OCI-LY7 (cell line): Measurements from ENCODE around the gene KIRREL3. TPM values are rescaled to one million over a fixed set of nuclear protein-coding genes. Genes with fewer than 3 reads are reported as not detected.

Source experiments
- BruUV-seq: library from RNA; stranded (reverse); fragments of 400-500 nt; replicated peaks from 2 replicates; lab custom pipeline; 2021; lab: Mats Ljungman, UMichigan
- CTCF ChIA-PET: fragments of 300-600 bp; sonication (Branson Sonifier 250); formaldehyde crosslinking; loops from one replicate; lab custom pipeline; 2022; ENCODE audit warnings: antibody characterized with exemption; ENCODE audit not compliant: unreplicated experiment; lab: Charles Lee
- POLR2A ChIA-PET: fragments of 300-600 bp; sonication (Branson Sonifier 250); formaldehyde crosslinking; loops from one replicate; lab custom pipeline; 2022; ENCODE audit warnings: antibody characterized with exemption; lab: Charles Lee
- DNase-seq: peaks from one replicate; pipeline ENCODE4 v3.0.0-alpha.2; 2015; ENCODE audit warnings: low spot score
- H2AFZ ChIP-seq: fragments of 200-600 bp; sonication (generic), shearing (Covaris generic); 2 replicates; pipeline ENCODE4 v1.6.1; 2014; ENCODE audit warnings: mild to moderate bottlenecking, antibody characterized with exemption, low read length, moderate library complexity
- H3K27ac ChIP-seq: fragments of 200-600 bp; sonication (generic); 2 replicates; pipeline ENCODE4 v1.5.1; 2014; ENCODE audit warnings: mixed run types, low read depth, mild to moderate bottlenecking, moderate library complexity, low read length, inconsistent platforms; ENCODE audit not compliant: poor library complexity, severe bottlenecking
- H3K36me3 ChIP-seq: fragments of 200-600 bp; sonication (generic); 2 replicates; pipeline ENCODE4 v1.6.1; 2014; ENCODE audit warnings: mild to moderate bottlenecking, antibody characterized with exemption, low read length, moderate library complexity, mixed read lengths; ENCODE audit not compliant: insufficient read depth
- H3K4me1 ChIP-seq: fragments of 200-600 bp; sonication (generic); 2 replicates; pipeline ENCODE4 v1.5.1; 2014; ENCODE audit warnings: mild to moderate bottlenecking, low read length; ENCODE audit not compliant: insufficient read depth, poor library complexity, severe bottlenecking
- H3K4me2 ChIP-seq: fragments of 200-600 bp; sonication (generic); 2 replicates; pipeline ENCODE4 v1.6.1; 2014; ENCODE audit warnings: mild to moderate bottlenecking, low read length
- H3K4me3 ChIP-seq: fragments of 200-600 bp; sonication (generic); 2 replicates; pipeline ENCODE4 v1.5.1; 2014; ENCODE audit warnings: mild to moderate bottlenecking, low read depth, low read length; ENCODE audit not compliant: poor library complexity, severe bottlenecking
- H3K79me2 ChIP-seq: fragments of 200-600 bp; sonication (generic); 2 replicates; pipeline ENCODE4 v1.6.1; 2016; ENCODE audit warnings: low read depth, mild to moderate bottlenecking, low read length, moderate library complexity, mixed read lengths; ENCODE audit not compliant: insufficient read depth
- H3K9me2 ChIP-seq: fragments of 200-600 bp; sonication (generic); 2 replicates; pipeline ENCODE4 v1.6.1; 2016; ENCODE audit warnings: mild to moderate bottlenecking, low read length, mixed read lengths; ENCODE audit not compliant: insufficient read depth
- H3K9me3 ChIP-seq: fragments of 200-600 bp; sonication (generic); 2 replicates; pipeline ENCODE4 v1.6.1; 2014; ENCODE audit warnings: mild to moderate bottlenecking, mixed run types, low read length, mixed read lengths
- H4K20me1 ChIP-seq: fragments of 200-600 bp; sonication (generic); 2 replicates; pipeline ENCODE4 v1.6.1; 2014; ENCODE audit warnings: mild to moderate bottlenecking, antibody characterized with exemption, low read length, moderate library complexity, mixed read lengths; ENCODE audit not compliant: insufficient read depth
- CTCF ChIP-seq: fragments of 200-600 bp; sonication (generic); conservative IDR thresholded peaks from 2 replicates; pipeline ENCODE4 v1.5.1; 2014; ENCODE audit warnings: mild to moderate bottlenecking, antibody characterized with exemption, low read length, moderate library complexity, mixed read lengths
- EZH2phosphoT487 ChIP-seq: fragments of 200-600 bp; sonication (generic); IDR thresholded peaks from 2 replicates; pipeline ENCODE4 v1.6.1; 2018; ENCODE audit warnings: low read depth, borderline replicate concordance, mild to moderate bottlenecking, mixed run types, antibody characterized with exemption, low read length, moderate library complexity, mixed read lengths
- intact Hi-C: fragments of 100-400 bp; cut with micrococcal nuclease; formaldehyde crosslinking; loops from one replicate; pipeline ENCODE4 v1.10.0; 2022; ENCODE audit not compliant: unreplicated experiment
- total RNA-seq, 2 experiments: library from RNA; depleted of rRNA in 1 of 2; stranded (reverse); fragments of >200 nt in 1 of 2; shearing (Covaris generic) in 1 of 2; gene quantifications; 2 replicates each; pipeline ENCODE4 v1.2.3, GENCODE V29; 2014 to 2022

Gene KIRREL3
- total RNA-seq, 2 experiments from 2014 or later: not detected

- TF ChIP-seq EZH2phosphoT487 (no peak), CTCF (no peak)
- H4K20me1 ChIP-seq: no peaks in the 10 kb centered on the region
- H3K79me2 ChIP-seq: no peaks in the 10 kb centered on the region
- H3K4me2 ChIP-seq: no peak overlapping the region
- intact Hi-C loops: no loop called here
- H3K27ac ChIP-seq: no peak overlapping the region
- no peak overlapping the region for H3K4me3 ChIP-seq
- ChIA-PET POLR2A (no interaction called here), CTCF (no interaction called here)
- H3K4me1 ChIP-seq: peaks cover 23% of the 10 kb centered on the region
- DNase-seq: no peak
- no peaks in the 10 kb centered on the region for H3K9me3 ChIP-seq
- no peaks in the 10 kb centered on the region for H3K9me2 ChIP-seq
- H2AFZ ChIP-seq: no peak overlapping the region
- peaks cover 3% of the 10 kb centered on the region for H3K36me3 ChIP-seq
- BruUV-seq: no TSS peak
Observed at GRCh38 chr11:126415128-126415527, 585.4 kb downstream of the KIRREL3 start.

DNA sequence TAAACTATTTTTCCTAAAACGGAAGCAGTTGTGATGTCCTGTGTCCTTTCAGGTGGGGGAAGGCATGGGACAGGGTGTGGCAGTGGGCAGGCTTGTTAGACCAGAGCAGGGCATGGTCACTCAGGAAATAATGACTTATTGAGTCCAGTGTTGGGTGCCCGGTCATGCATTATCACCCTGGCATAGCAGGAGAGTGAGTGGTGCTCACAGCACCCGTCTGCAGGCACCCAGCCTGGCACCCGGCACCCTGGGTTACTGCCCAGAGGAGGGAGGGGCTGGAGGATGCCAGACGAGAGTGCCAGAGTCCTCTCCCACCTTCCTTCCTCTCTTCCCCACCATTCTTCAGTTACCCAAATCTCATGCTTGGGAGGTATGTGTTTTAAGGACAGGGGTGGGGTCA lies 586.0 kb downstream of the KIRREL3 start:
- H3K9me3 ChIP-seq: no peaks in the 10 kb centered on the region
- ChIA-PET CTCF (no interaction called here), POLR2A (no interaction called here)
- DNase-seq: no peak
- H3K36me3 ChIP-seq: peaks cover 3% of the 10 kb centered on the region
- no peaks in the 10 kb centered on the region for H4K20me1 ChIP-seq
- H3K27ac ChIP-seq: no peak overlapping the region
- TF ChIP-seq CTCF: no peak
- TF ChIP-seq EZH2phosphoT487: no peak
- no peak overlapping the region for H3K4me2 ChIP-seq
- no peak overlapping the region for H2AFZ ChIP-seq
- BruUV-seq: no TSS peak
- no peak overlapping the region for H3K4me3 ChIP-seq
- H3K9me2 ChIP-seq: no peaks in the 10 kb centered on the region
- H3K79me2 ChIP-seq: no peaks in the 10 kb centered on the region
- peaks cover 18% of the 10 kb centered on the region for H3K4me1 ChIP-seq
- intact Hi-C loops: no loop called here

DNA sequence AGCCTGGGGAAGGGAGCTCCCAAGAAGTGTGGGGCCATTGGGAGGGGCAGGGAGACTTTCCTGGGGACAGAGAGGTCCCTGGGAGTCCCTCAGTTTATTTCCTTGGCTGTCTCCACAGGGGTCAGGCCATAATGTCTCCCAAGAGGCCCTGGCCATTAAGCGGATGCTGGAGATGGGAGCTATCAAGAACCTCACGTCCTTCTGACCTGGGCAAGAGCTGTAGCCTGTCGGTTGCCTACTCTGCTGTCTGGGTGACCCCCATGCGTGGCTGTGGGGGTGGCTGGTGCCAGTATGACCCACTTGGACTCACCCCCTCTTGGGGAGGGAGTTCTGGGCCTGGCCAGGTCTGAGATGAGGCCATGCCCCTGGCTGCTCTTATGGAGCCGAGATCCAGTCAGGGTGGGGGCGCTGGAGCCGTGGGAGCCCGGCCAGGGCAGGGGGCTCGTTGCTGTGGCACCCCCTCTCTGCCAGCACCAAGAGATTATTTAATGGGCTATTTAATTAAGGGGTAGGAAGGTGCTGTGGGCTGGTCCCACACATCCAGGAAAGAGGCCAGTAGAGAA lies 586.6 kb downstream of the KIRREL3 start:
- H3K4me1 ChIP-seq: peaks cover 11% of the 10 kb centered on the region
- no peak overlapping the region for H2AFZ ChIP-seq
- TF ChIP-seq CTCF (no peak), EZH2phosphoT487 (no peak)
- no peaks in the 10 kb centered on the region for H4K20me1 ChIP-seq
- BruUV-seq: no TSS peak
- H3K36me3 ChIP-seq: peaks cover 8% of the 10 kb centered on the region
- ChIA-PET POLR2A (no interaction called here), CTCF (no interaction called here)
- H3K79me2 ChIP-seq: no peaks in the 10 kb centered on the region
- no peak overlapping the region for H3K4me2 ChIP-seq
- no peak for DNase-seq
- no peak overlapping the region for H3K27ac ChIP-seq
- no peaks in the 10 kb centered on the region for H3K9me2 ChIP-seq
- no peak overlapping the region for H3K4me3 ChIP-seq
- intact Hi-C loops: no loop called here
- H3K9me3 ChIP-seq: no peaks in the 10 kb centered on the region
